Erythroblast (primary cell): ENCODE measurements around the gene FAM83C.

Source experiments
- GATA1 ChIP-seq: IDR thresholded peaks from 2 replicates; pipeline ENCODE4 v1.6.1; 2011; ENCODE audit warnings: low read depth, mild to moderate bottlenecking, control low read depth, low read length, moderate library complexity
- POLR2A ChIP-seq: IDR thresholded peaks from 2 replicates; pipeline ENCODE4 v1.6.1; 2011; ENCODE audit warnings: mild to moderate bottlenecking, low read length

GRCh38 chr20:35341366-35342028 is 49.3 kb upstream of the FAM83C start:
- TF ChIP-seq POLR2A (no peak), GATA1 (no peak)
